Measurements from ENCODE around the gene PGAP6.

The PGAP6 gene

GRCh38 chr16:367333-367903 is 14.4 kb downstream of the PGAP6 start:
- no peak overlapping the region for H3K27ac ChIP-seq (ENCODE audit: low read length)
- 0 out of 2 replicates have a peak, but pooled peaks cover 6% of the 10 kb centered on the region for H3K79me2 ChIP-seq (ENCODE audit: low read length)
- no peak overlapping the region for H3K4me3 ChIP-seq (ENCODE audit: low read length)
- H2AFZ ChIP-seq (ENCODE audit: low read length), result no peak overlapping the region
- TF ChIP-seq CTCF (IDR thresholded peaks at IDR 0.05; ENCODE audit: low read length), result no peak
- no peak for TF ChIP-seq EZH2phosphoT487 (IDR thresholded peaks at IDR 0.05; ENCODE audit: low read length)
- no peak for TF ChIP-seq EZH2 (optimal IDR thresholded peaks at IDR 0.05; ENCODE audit: low read depth, low read length)
- H3K9ac ChIP-seq (ENCODE audit: low read length), result no peak overlapping the region
- no peak overlapping the region for H3K4me2 ChIP-seq (ENCODE audit: low read depth, low read length)
- H3F3A ChIP-seq (ENCODE audit: insufficient read depth, low read length), result no peaks in the 10 kb centered on the region
- no peak for DNase-seq
- peaks cover 5% of the 10 kb centered on the region; the same call in 1 of the 2 replicates for H3K4me1 ChIP-seq (ENCODE audit: low read length)
- no peaks in the 10 kb centered on the region for H4K20me1 ChIP-seq (ENCODE audit: insufficient read depth, low read length)
- no peaks in the 10 kb centered on the region for H3K9me3 ChIP-seq (replicated peaks; ENCODE audit: insufficient read depth, low read length)
- no peaks in the 10 kb centered on the region for H3K36me3 ChIP-seq (replicated peaks; ENCODE audit: insufficient read depth, low read length)
- H3K9me2 ChIP-seq (replicated peaks; ENCODE audit: insufficient read depth, low read length), result no peaks in the 10 kb centered on the region
- no peaks in the 10 kb centered on the region; the same call in 1 of the 2 replicates for H3K27me3 ChIP-seq (replicated peaks; ENCODE audit: insufficient read depth, low read length)

- TF ChIP-seq EZH2 (optimal IDR thresholded peaks at IDR 0.05; ENCODE audit: low read depth, low read length) (no peak), CTCF (IDR thresholded peaks at IDR 0.05; ENCODE audit: low read length) (no peak), EZH2phosphoT487 (IDR thresholded peaks at IDR 0.05; ENCODE audit: low read length) (no peak)
- no peaks in the 10 kb centered on the region for H3K36me3 ChIP-seq (replicated peaks; ENCODE audit: insufficient read depth, low read length)
- H3K9me2 ChIP-seq (replicated peaks; ENCODE audit: insufficient read depth, low read length), result no peaks in the 10 kb centered on the region
- no peaks in the 10 kb centered on the region for H4K20me1 ChIP-seq (ENCODE audit: insufficient read depth, low read length)
- H3K4me2 ChIP-seq (ENCODE audit: low read depth, low read length), result no peak overlapping the region
- H3K27ac ChIP-seq (ENCODE audit: low read length), result no peak overlapping the region
- no peaks in the 10 kb centered on the region for H3F3A ChIP-seq (ENCODE audit: insufficient read depth, low read length)
- H3K9me3 ChIP-seq (replicated peaks; ENCODE audit: insufficient read depth, low read length), result no peaks in the 10 kb centered on the region
- H3K27me3 ChIP-seq (replicated peaks; ENCODE audit: insufficient read depth, low read length), result peaks cover 5% of the 10 kb centered on the region
- H3K79me2 ChIP-seq (ENCODE audit: low read length), result 0 out of 2 replicates have a peak, but pooled peaks cover 6% of the 10 kb centered on the region
- no peak for DNase-seq
- no peak overlapping the region for H2AFZ ChIP-seq (ENCODE audit: low read length)
- no peak overlapping the region for H3K4me3 ChIP-seq (ENCODE audit: low read length)
- no peak overlapping the region for H3K9ac ChIP-seq (ENCODE audit: low read length)
- H3K4me1 ChIP-seq (ENCODE audit: low read length), result peaks cover 5% of the 10 kb centered on the region; the same call in 1 of the 2 replicates
These were observed 15.3 kb downstream of the PGAP6 start for GRCh38 chr16:366476-366875.

- TF ChIP-seq EZH2 (optimal IDR thresholded peaks at IDR 0.05; ENCODE audit: low read depth, low read length) (no peak), CTCF (IDR thresholded peaks at IDR 0.05; ENCODE audit: low read length) (no peak), EZH2phosphoT487 (IDR thresholded peaks at IDR 0.05; ENCODE audit: low read length) (no peak)
- Histone ChIP-seq H3K27ac (ENCODE audit: low read length) (no peak overlapping the region), H3F3A (ENCODE audit: insufficient read depth, low read length) (no peaks in the 10 kb centered on the region), H3K79me2 (ENCODE audit: low read length) (0 out of 2 replicates have a peak, but pooled peaks cover 5% of the 10 kb centered on the region), H3K9me2 (replicated peaks; ENCODE audit: insufficient read depth, low read length) (no peaks in the 10 kb centered on the region), H3K4me3 (ENCODE audit: low read length) (no peak overlapping the region), H3K9ac (ENCODE audit: low read length) (no peak overlapping the region), H3K36me3 (replicated peaks; ENCODE audit: insufficient read depth, low read length) (no peaks in the 10 kb centered on the region), H4K20me1 (ENCODE audit: insufficient read depth, low read length) (no peaks in the 10 kb centered on the region), H3K27me3 (replicated peaks; ENCODE audit: insufficient read depth, low read length) (peaks cover 15% of the 10 kb centered on the region), H3K4me1 (ENCODE audit: low read length) (no peaks in the 10 kb centered on the region), H2AFZ (ENCODE audit: low read length) (no peak overlapping the region), H3K4me2 (ENCODE audit: low read depth, low read length) (no peak overlapping the region), H3K9me3 (replicated peaks; ENCODE audit: insufficient read depth, low read length) (no peaks in the 10 kb centered on the region)
- DNase-seq, result no peak
These were observed 16.9 kb downstream of the PGAP6 start for GRCh38 chr16:364595-365491.

All from MM.1S (cell line).